HG02938 (cell line): ENCODE data around the gene PPID.
"Not testable (repeated sequence)": the region's sequence is repeated elsewhere in the genome, so short reads cannot be mapped to it uniquely, and the experiment has no call there.

Source experiments
- ATAC-seq: cut with Tn5 transposase; IDR thresholded peaks from one replicate; pipeline ENCODE4 v1.9.1; 2021; ENCODE audit warnings: mild to moderate bottlenecking, moderate library complexity; ENCODE audit not compliant: unreplicated experiment

The PPID gene

GRCh38 chr4:158738866-158739265 lies 15.7 kb upstream of the PPID start:
- ATAC-seq = no peak

- peak; percentile 79 for ATAC-seq
Observed at GRCh38 chr4:158729716-158730559, 6.7 kb upstream of the PPID start.

GRCh38 chr4:158728236-158728635 lies 5.0 kb upstream of the PPID start:
- no peak for ATAC-seq

GRCh38 chr4:158726633-158727032 lies 3.4 kb upstream of the PPID start:
- no peak for ATAC-seq

GRCh38 chr4:158724637-158725036 lies 1.4 kb upstream of the PPID start:
- no peak for ATAC-seq

- ATAC-seq = peak; percentile 14
Observed at GRCh38 chr4:158722291-158722916, 792 bp downstream of the PPID start.

- no peak for ATAC-seq
Observed at GRCh38 chr4:158721680-158722079, 1.5 kb downstream of the PPID start.

- no peak for ATAC-seq
Observed at GRCh38 chr4:158715802-158716201, 7.4 kb downstream of the PPID start.

- no peak for ATAC-seq
Observed at GRCh38 chr4:158714937-158715336, 8.3 kb downstream of the PPID start.

GRCh38 chr4:158712622-158713021 lies 10.6 kb downstream of the PPID start:
- not testable (repeated sequence) for ATAC-seq

- ATAC-seq = no peak
Observed at GRCh38 chr4:158710814-158711213, 12.4 kb downstream of the PPID start.

- ATAC-seq = no peak
Observed at GRCh38 chr4:158704274-158704673, 18.9 kb downstream of the PPID start.

GRCh38 chr4:158688813-158689212 lies 34.4 kb downstream of the PPID start:
- no peak for ATAC-seq

- ATAC-seq = no peak
Observed at GRCh38 chr4:158682066-158682465, 41.1 kb downstream of the PPID start.

GRCh38 chr4:158681629-158682028 lies 41.6 kb downstream of the PPID start:
- ATAC-seq = no peak

GRCh38 chr4:158678767-158679166 lies 44.4 kb downstream of the PPID start:
- no peak for ATAC-seq

GRCh38 chr4:158676076-158676475 lies 47.1 kb downstream of the PPID start:
- no peak for ATAC-seq

GRCh38 chr4:158673633-158674032 lies 49.6 kb downstream of the PPID start:
- no peak for ATAC-seq

GRCh38 chr4:158671915-158672806 lies 51.0 kb downstream of the PPID start, which contains the start of gene ETFDH:
Gene ETFDH (plus strand): TSS chr4:158672296. CDS start chr4:158672457, 161 bp downstream.
- ATAC-seq = peak; percentile 91

- peak; percentile 3 for ATAC-seq
Observed at GRCh38 chr4:158671665-158671914, 51.6 kb downstream of the PPID start, which contains the start of gene C4orf46. Gene C4orf46 (minus strand): TSS chr4:158671887. CDS start chr4:158671801, 86 bp downstream.

GRCh38 chr4:158670975-158671664 lies 52.1 kb downstream of the PPID start:
- peak; percentile 25 for ATAC-seq
